C4-2B (cell line): ENCODE results near the gene FOXL1.
A peak's percentile ranks its signal among the peaks of the same experiment; 100 is the strongest.

Experiments used
- H3K27ac ChIP-seq: fragments of 450-650 bp; 2 replicates; pipeline ENCODE4 v1.5.1; 2017
- ZFX ChIP-seq: fragments of 450-650 bp; IDR thresholded peaks from 2 replicates; pipeline ENCODE4 v1.6.1; 2017
- TF ChIP-seq, protein P1 (sequence below): fragments of 450-650 bp; conservative IDR thresholded peaks from 2 replicates; pipeline ENCODE4 v1.5.1; 2017; ENCODE audit warnings: mild to moderate bottlenecking

FOXL1 gene

DNA sequence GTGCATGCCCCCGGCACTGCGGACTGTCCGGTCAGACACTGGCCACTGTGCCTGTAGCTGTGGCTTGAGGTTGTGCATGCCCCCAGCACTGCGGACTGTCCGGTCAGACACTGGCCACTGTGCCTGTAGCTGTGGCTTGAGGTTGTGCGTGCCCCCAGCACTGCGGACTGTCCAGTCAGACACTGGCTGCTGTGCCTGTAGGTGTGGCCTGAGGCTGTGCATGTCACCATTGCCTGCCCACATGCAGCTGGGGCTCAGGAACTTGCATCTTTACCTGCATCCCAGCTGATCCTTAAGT lies 28.5 kb upstream of the FOXL1 start:
- TF ChIP-seq, protein P1, sequence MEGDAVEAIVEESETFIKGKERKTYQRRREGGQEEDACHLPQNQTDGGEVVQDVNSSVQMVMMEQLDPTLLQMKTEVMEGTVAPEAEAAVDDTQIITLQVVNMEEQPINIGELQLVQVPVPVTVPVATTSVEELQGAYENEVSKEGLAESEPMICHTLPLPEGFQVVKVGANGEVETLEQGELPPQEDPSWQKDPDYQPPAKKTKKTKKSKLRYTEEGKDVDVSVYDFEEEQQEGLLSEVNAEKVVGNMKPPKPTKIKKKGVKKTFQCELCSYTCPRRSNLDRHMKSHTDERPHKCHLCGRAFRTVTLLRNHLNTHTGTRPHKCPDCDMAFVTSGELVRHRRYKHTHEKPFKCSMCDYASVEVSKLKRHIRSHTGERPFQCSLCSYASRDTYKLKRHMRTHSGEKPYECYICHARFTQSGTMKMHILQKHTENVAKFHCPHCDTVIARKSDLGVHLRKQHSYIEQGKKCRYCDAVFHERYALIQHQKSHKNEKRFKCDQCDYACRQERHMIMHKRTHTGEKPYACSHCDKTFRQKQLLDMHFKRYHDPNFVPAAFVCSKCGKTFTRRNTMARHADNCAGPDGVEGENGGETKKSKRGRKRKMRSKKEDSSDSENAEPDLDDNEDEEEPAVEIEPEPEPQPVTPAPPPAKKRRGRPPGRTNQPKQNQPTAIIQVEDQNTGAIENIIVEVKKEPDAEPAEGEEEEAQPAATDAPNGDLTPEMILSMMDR, result no peak
- no peak for TF ChIP-seq ZFX
- H3K27ac ChIP-seq, result no peak overlapping the region

DNA sequence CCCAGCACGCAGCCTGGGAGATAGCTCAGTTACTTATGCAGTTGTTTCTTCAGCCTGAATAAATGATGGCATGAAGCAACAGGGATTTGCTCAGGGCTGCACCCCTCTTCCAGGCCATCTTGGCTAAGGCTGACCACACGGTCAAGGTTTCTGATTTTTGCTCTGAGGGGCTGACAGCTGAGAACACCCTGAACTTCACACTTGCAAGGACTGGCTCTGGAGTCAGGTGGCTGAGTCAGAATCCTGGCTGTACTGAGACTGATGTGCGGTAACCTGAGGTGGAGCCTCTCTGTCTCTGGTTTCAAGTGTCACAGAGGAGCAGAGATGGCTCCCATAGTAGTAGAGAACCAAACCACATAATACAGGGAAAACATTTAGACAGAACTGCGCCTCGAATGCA lies 28.1 kb upstream of the FOXL1 start:
- TF ChIP-seq, protein P1, result no peak
- no peak for TF ChIP-seq ZFX
- no peak overlapping the region for H3K27ac ChIP-seq

DNA sequence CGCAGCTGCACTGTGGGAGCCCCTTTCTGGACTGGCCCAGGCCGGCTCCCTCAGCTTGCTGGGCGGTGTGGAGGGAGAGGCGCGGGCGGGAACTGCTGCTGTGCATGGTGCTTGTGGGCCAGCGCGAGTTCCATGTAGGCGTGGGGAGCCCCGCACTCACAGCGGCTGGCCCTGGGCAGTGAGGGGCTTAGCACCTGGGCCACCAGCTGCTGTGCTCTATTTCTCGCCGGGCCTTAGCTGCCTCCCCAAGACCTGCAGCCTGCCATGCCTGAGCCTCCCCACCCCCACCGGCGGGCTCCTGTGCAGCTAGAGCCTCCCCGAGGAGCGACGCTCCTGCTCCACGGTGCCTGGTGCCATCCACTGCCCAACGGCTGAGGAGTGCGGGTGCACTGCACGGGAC lies 25.0 kb upstream of the FOXL1 start:
- no peak overlapping the region for H3K27ac ChIP-seq
- TF ChIP-seq, protein P1, result no peak
- no peak for TF ChIP-seq ZFX

DNA sequence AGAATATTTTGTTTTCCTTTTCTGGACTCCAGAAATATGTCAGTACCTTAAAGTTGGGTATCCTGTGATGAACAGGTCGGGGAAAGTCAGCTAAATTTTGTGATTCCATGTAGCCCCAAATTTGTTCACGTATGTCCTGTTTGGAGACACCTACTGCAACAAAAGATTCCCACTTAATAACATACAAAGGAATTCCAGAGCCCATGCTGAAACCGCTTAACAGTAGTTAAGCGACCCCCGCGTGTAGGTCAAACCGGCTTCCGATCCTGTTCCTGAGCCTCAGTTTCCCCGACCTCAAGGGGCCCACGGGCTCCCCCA lies 23.8 kb upstream of the FOXL1 start:
- H3K27ac ChIP-seq, result peak overlapping the region; percentile 88
- TF ChIP-seq ZFX, result no peak
- TF ChIP-seq, protein P1, result no peak

DNA sequence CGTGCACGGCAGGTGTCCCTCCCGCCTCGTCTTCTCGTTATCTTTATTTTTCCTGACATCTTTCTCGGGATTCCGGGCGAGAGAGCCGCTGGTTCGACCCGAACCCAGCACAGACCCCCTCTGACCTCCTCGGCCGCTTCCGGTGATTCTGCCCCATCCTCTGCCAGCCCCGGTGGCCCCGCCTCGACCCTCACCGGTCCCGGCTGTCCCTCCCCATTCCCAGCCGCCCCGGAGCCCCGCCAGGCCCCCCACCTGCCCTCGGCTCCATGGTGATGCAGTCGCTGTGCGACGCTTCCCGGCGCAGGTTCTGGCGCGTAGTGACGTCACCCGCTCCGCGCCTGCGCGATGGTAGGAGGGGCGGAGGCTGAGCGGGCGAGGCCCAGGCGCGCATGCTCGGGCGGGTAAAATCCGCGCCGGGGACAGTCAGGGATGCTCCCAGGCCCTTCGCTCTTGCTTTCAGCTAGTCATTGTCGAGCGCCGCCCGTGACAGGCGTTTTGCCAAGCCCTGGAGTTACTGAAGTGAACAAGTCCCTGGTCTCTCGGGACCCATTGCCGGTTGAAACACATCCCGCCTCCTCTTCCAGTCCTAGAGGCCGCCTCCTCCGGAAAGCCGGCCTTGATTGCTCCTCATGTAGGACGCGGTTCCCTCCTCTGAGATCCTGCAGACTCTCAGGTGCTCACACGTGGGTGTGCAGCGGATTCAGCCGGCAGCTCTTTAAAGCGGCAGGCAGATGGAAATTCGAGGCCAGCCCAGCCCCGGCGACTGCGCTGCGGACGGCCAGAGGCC lies 23.2 kb upstream of the FOXL1 start, which contains the start of gene MTHFSD:
TSS of gene MTHFSD (minus strand) at position 319 of the 787 bp plus-strand sequence. CDS start at position 268, 51 bp downstream.
- peak within 1 kb of the TSS; percentile 88 for H3K27ac ChIP-seq
- TF ChIP-seq, protein P1, result no peak
- TF ChIP-seq ZFX, result peak; percentile 59; the same call in 1 of the 2 replicates

DNA sequence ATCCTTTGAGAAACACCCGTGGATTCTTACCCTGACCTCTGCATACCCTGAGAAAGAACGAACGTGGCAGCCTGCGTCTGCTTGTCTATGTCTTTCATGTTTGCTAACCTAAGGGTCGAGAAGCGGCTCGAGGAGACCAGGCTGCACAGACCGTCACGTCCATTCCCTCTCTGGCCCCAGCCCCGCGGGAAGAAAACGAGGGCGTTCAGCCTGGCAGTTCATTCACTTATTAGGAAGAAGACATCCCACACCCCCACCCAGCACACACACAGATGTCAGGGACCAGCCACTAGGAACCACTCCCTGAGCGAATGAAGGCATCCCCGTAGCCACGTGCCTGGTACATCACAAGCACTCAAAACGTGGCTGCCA lies 22.7 kb upstream of the FOXL1 start:
- TF ChIP-seq, protein P1, result no peak
- no peak for TF ChIP-seq ZFX
- peak overlapping the region; percentile 88 for H3K27ac ChIP-seq

DNA sequence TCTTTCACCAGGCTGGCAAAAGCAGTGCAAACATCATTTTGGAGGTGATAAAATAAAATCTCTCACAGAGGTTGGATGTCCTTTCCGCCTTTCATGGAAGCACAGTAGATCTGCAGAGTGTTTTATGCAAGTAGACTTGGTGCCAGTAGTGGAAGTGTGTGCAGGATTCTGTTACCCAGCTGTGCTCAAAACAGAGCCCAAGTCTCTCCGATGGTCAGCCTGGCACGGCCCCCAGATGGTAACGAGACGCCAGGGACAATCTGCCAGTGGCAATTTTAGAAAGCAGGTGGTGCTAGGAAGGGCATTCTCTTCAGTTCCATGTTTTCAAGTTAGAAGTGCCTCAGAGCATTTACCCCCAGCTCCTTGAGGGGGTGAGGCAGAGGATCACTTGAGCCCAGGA lies 21.8 kb upstream of the FOXL1 start:
- no peak for TF ChIP-seq ZFX
- TF ChIP-seq, protein P1, result no peak
- no peak overlapping the region for H3K27ac ChIP-seq
